ENCODE measurements around the gene ZNF555.
A peak's percentile ranks its signal among the peaks of the same experiment; 100 is the strongest.
"Not testable (repeated sequence)": the region's sequence is repeated elsewhere in the genome, so short reads cannot be mapped to it uniquely, and the experiment has no call there.

ZNF555 gene

DNA sequence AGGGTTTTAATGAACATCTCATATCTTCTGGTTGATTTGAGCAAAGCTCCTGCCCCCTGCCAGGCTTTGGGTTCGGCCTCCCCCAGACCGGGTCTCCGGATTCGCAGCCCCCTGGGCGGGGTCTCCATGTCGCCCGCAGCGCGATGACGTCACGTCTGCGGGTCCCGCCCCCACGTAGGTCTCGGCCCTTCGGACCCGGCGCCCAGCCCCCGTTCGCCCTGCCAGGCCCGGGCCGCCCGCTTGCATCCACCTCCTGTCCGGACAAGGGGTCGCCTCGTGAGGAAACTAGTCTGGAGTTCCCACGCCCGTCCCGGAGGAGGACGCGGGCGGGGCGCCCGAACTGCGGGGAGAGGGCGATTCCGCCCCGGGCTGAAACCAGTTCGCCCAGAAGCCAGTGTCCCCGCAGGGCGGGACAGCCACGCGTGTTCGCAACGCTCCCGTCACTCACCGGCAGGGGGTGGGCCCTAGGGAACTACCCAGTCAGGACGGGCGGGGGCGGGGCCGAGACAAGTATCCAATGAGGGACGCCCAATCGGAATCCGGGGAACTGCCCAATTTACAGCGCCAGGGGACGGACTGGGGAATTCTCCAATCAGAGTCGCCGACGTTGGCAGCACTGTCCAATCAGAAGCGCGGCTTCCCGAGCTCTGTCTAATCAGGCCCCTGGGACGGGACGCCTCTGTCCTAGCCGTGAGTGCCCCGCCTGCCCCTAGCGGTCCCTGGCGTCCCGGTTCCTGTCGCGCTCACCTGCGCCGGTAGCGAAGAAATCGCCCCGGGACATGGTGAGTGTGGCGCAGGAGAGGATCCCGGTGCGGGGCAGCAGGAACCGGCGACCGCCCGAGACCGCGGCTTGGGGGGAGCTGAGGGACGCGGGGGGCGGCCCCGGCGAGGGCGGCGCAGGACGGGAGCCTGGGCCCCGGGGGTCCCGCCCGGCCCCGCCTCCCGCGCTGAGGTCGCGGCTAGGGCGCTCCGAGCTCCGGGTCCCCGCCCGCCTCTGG is at the start of gene ZNF555:
Gene ZNF555 (plus strand): TSS at position 682 of the 998 bp plus-strand sequence. CDS start 98 bp downstream, at position 780.
- peak; percentile 93 to 99 (median 96) for DNase-seq

- no peak for DNase-seq
These were observed 49.4 kb upstream of the ZNF555 start for GRCh38 chr19:2791876-2792275.

DNA sequence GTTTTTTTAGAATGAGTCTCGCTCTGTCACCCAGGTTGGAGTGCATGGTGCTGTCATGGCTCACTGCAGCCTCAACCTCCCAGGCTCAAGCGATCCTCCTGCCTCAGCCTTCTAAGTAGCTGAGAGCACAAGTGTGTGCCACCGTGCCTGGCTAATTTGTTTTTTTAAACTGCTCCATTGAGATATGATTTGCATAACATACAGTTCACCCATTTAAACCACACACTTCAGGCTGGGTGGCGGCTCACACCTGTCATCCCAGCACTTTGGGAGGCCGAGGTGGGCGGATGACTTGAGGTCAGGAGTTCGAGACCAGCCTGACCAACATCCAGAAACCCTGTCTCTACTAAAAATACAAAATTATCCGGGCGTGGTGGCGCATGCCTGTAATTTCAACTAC is 48.6 kb upstream of the ZNF555 start:
- DNase-seq, result not testable (repeated sequence)

GRCh38 chr19:2793126-2793525 is 48.1 kb upstream of the ZNF555 start:
- DNase-seq, result no peak

DNA sequence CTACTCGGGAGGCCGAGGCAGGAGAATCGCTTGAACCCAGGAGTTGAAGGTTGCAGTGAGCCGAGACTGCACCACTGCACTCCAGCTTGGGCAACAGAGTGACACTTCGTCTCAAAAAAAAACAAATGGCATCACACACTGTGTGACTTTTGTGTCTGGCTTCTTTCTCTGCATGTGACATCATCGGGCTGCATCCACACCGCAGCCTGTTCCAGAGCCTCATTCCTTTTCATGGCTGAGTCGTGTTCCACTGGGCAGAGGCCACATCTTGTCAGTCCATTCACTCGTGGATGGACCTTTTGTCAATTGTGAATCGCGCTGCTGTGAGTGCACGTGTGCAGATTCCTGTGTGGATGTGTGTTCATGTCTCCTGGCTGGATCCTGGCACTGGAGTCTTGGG is 47.7 kb upstream of the ZNF555 start:
- DNase-seq, result no peak

DNA sequence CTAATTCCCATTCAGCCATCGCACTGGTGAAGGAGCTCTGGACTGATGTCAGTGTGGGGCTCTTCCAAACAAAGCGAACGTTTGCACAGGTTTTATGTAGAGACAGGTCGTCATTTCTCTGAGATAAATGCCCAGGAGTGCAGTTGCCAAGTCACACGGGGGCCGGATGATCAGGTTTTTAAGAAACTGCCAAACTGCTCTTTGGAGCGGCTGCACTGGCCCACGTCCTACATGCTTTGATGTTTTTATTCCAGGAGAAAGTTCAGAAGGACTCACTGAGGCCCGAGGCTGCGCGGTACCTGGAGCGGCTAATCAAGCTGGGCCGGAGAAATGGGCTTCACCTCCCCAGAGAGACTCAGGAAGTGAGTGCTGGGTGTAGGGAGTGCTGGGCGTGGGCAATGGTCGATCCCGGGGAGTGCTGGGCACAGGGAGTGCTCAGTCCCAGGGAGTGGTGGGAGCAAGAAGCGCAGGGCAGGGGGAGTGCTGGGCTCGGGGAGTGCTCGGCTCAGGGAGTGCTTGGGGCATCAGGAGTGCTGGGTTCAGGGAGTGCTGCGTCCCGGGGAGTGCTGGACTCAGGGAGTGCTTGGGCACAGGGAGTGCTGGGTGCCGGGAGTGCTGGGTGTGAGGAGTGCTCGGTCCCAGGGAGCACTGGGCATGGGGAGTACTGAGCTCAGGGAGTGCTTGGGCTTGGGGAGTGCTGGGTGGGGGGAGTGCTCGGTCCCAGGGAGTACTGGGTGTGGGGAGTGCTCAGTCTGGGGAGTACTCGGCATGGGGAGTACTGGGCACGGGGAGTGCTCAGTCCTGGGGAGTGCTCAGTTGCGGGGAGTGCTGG is 45.2 kb upstream of the ZNF555 start:
- no peak for DNase-seq

GRCh38 chr19:2796659-2797266 is 44.5 kb upstream of the ZNF555 start:
- DNase-seq, result no peak

DNA sequence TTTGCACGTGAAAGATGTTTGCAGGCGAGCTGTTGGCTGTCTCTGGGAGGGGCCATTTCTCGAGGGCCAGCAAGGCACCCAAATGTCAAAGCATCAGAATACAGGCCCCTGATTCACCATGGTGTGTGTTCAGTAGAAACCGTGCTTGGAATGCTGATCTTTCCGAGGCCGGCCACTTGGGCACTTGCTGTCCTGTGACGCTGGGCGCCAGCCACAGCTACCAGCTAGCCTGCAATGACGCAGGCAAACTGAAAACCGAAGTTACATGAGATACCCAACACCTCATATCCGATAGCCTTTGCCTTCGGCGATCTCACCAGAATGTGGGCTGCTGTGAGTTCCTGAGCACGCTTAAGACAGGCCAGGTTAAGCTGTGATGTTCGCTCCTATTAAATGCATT is 44.0 kb upstream of the ZNF555 start:
- DNase-seq, result no peak

DNA sequence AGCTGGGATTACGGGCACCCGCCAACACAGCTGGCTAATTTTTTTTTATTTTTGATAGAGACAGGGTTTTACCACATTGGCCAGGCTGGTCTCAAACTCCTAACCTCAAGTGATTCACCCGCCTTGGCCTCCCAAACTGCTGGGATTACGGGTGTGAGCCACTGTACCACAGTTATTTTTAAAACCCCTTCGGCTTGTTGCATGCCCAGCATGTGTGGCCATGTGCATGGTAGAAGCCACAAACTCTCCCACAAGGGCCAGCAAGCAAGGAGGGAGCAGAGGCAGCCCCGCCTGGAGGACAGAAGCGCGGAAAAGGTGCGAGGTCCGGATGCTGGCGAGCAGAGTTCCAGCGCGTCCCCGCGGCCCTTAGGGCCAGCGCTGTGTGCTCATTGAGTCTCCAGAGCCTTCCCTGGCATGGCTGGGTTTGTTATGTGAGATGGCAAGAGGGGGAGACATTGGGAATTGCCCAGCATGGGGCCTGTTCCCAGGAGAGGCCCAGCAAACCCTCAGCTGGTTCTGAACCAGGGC is 43.1 kb upstream of the ZNF555 start:
- no peak for DNase-seq

DNA sequence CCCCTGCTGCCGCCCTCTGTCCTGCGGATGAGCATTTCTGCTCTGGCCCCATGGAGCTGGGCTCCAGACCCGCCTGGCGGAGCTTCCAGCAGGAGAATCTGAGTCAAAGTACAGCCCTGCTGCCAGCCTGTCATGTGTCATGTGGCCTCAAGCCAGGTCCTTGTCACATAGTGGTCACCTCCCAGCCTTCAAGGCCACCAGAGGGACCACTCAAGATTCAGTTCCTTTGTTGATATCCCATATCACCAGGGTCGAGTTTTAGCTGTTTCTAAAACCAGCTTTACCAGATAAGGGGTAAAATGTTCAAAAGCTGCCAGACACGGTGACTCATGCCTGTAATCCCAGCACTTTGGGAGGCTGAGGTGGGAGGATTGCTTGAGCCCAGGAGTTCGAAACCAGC is 42.5 kb upstream of the ZNF555 start:
- no peak for DNase-seq

- DNase-seq, result no peak
These were observed 41.8 kb upstream of the ZNF555 start for GRCh38 chr19:2799273-2800020.

GRCh38 chr19:2800506-2800905 is 40.8 kb upstream of the ZNF555 start:
- no peak for DNase-seq

GRCh38 chr19:2802826-2803225 is 38.4 kb upstream of the ZNF555 start:
- no peak for DNase-seq

GRCh38 chr19:2803486-2804155 is 37.7 kb upstream of the ZNF555 start:
- DNase-seq, result no peak

- DNase-seq, result no peak
These were observed 36.9 kb upstream of the ZNF555 start for GRCh38 chr19:2804156-2805004.

DNA sequence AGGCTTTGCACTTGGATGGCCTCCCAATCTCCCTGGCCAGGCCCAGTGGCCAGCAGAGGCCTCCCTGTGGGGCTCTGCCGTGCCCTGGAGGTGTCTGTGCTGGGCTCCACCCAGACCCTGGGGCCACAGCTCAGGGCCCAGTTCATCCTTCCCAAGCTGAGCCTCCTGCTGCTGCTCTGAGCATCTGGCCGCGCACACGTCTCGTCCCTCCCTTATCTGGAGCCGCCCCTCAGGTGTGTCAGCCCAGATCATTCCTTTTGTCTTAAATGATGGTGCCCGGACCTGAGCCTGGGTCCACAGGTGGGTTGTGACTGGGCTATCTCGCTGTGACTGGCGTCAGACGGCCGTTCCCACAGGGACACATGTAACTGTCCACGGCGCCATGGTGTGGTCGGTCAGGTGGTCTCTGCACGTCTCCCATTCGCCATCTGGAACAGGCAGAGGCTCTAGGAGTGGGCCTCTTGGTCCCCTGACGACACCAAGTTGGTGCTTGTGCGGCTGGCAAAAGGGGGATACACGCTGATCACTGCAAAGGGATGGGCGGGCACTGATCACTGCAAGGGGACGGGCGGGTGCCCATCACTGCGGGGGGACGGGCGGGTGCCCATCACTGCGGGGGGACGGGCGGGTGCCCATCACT is 35.9 kb upstream of the ZNF555 start:
- DNase-seq, result no peak

DNA sequence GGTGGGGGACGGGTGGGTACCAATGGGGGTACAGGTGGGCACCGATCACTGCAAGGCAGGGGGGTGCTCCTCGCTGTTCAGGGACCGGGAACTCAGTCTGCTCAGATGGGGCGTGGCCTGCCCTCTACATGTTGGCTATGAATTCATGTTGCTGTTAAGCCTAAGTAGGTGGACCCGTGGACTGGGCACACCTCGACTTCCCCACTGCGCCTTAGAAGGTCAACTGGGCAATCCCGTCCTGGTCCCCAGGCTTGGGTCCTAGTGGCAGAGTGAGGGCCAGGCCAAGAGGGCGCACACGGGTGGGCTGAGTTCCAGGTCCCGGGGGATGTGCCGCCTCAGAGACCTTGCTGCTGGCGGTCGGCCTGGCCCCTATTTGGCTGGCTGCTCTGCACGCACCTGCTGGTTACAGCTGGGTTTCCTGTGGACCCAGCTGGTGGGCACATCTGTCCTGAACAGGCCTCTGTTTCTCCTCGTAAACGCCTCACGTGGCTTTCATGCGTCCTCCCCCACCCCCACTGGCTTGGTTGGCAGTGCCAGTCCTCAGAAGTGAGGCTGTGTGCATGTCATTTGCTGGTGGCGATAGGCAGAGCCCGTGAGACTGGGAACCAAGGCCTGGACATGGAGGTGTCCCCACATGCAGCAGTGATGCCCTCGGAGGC is 35.2 kb upstream of the ZNF555 start:
- DNase-seq, result no peak

DNA sequence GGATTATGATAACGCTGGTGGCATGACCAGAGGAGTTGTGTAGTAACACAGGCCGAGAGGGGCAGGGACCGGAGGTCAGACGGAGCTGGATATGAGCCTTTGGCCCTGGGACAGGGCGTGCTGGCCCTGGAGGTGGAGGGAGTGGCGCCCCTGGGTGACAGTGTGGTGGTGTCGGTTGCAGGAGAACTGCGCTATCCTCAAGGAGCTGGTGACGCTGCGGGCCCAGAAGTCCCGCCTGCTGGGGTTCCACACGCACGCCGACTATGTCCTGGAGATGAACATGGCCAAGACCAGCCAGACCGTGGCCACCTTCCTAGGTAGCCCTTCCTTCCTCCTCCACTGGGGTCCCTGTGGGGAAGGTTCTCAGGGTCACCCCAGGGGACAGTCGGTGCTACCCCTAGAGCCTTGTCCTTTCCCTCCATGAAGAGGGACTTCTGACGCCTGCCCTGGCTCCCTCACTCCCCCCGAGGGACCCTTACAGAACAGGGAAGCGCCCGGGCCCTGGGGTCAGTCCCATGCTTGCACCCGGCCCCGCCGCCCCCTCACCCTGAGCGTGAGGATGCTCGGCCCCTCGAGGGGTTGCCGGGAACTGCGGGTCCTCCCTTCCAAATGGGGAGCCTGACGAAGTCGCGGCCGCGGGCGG is 34.4 kb upstream of the ZNF555 start:
- no peak for DNase-seq

Measured in activated CD4-positive, CD25-positive, alpha-beta regulatory T cell (primary cell).